GM12872 (cell line): ENCODE results near the gene TULP1.

Experiments used
- TF ChIP-seq, protein P1 (sequence below): IDR thresholded peaks from 3 replicates; pipeline ENCODE4 v1.5.1; 2011; ENCODE audit warnings: low read depth, mild to moderate bottlenecking, low read length, moderate library complexity; ENCODE audit not compliant: insufficient read depth

The TULP1 gene

GRCh38 chr6:35552285-35552917, 39.7 kb upstream of the TULP1 start:
- TF ChIP-seq, protein P1, sequence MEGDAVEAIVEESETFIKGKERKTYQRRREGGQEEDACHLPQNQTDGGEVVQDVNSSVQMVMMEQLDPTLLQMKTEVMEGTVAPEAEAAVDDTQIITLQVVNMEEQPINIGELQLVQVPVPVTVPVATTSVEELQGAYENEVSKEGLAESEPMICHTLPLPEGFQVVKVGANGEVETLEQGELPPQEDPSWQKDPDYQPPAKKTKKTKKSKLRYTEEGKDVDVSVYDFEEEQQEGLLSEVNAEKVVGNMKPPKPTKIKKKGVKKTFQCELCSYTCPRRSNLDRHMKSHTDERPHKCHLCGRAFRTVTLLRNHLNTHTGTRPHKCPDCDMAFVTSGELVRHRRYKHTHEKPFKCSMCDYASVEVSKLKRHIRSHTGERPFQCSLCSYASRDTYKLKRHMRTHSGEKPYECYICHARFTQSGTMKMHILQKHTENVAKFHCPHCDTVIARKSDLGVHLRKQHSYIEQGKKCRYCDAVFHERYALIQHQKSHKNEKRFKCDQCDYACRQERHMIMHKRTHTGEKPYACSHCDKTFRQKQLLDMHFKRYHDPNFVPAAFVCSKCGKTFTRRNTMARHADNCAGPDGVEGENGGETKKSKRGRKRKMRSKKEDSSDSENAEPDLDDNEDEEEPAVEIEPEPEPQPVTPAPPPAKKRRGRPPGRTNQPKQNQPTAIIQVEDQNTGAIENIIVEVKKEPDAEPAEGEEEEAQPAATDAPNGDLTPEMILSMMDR, result peak; percentile 95

DNA sequence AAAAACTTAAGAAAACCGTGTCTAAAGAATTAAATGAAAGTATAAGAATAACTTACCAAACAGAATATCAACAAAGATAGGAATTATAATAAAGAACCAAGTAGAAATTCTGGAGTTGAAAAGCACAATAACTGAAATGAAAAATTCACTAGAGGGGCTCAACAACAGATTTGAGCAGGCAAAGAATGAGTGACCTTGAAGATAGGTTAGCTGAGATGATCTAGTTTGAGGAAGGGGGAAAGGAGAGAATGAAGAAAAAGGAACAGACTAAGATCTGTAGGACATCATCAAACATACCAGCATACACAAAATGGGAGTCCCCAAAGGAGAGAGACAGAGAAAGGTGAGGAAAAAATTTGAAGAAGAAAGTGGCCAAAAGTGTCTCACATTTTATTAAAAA, 37.7 kb upstream of the TULP1 start:
- TF ChIP-seq, protein P1, result no peak

DNA sequence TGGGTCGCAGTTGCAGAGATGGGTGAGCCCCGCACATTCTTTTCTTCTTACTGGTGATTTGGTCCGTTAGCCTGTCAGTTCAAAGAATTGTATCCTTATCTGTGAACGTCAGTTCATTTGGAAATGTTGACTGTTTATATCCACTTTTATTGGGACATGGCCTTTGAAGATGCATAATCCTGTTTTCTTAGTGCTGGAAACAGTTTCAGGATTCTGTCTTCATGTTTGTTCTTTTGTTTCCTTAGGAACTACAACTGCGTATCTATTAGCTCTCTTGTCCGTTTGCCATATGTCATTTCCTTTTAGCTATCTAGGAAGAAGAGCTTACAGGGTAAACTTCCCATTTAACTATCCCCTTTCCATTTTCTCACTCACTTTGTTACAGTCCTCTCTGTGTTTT, 35.0 kb upstream of the TULP1 start:
- TF ChIP-seq, protein P1, result no peak

DNA sequence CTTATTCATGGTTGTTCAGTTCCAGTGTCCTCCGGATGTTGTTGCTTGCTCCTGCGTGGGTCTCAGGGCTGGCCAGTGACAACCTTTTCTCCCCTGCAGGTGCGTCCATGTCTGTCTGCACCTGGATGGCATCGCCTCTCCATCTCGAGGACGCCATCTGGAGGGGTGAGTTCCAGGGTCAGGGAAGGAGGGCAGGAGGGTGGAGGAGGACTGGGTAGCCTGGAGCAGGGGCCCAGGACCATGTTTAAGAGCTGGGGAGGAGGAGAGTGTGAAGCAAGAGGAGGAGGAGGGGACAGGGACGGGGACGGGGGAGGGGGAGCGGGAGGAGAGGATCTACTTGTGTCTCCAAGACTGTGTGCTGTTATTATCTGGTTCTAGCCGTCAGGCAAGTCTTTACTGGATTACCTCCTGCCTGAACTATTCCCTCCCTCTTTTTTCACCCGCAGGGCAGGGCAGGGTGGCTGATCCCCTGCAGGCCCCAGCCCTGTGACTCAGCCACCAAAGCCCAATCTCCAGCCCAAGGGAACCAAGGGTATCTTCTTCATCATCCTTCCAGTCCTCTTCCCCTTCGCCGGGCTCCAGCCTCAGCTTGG, 32.2 kb upstream of the TULP1 start:
- TF ChIP-seq, protein P1, result no peak

- TF ChIP-seq, protein P1, result no peak
Observed at GRCh38 chr6:35543459-35544193, 30.9 kb upstream of the TULP1 start.

GRCh38 chr6:35541836-35542235, 29.1 kb upstream of the TULP1 start:
- TF ChIP-seq, protein P1, result no peak

DNA sequence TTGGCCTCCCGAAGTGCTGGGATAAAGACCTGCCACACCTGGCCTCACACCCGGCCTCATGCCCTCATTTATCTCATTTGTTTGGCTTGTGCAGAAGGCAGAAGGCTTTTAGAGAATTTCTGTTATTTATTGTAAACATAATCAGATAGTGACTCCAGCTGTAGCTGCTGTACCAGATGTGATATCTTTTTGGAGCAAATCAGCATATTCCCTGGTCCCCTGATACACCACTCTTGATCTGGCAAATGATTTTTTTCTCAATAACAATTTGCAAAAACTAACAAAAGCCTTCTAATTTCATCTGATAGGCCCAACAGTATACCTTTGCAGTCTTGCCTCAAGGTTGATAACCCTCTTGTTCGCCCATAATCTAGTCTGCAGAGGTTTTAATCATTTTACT, 26.5 kb upstream of the TULP1 start:
- TF ChIP-seq, protein P1, result no peak
